ENCODE results near the gene ERRFI1.
"Not testable (repeated sequence)": the region's sequence is repeated elsewhere in the genome, so short reads cannot be mapped to it uniquely, and the experiment has no call there.

DNA sequence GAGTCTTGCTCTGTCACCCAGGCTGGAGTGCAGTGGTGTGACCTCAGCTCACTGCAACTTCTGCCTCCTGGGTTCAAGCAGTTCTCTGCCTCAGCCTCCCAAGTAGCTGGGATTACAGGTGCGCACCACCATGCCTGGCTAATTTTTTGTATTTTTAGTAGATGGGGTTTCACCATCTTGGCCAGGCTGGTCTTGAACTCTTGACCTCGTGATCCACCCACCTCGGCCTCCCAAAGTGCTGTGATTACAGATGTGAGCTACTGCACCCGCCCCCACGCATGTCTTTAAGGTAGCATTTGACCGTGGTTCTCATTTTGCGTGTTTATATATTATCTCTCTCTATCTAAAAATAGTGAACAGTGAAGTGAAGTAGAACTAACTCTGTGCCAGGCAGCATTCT is 62.3 kb downstream of the ERRFI1 start:
- not testable (repeated sequence) for TF ChIP-seq CTCF (IDR thresholded peaks at IDR 0.05; ENCODE audit: low read depth, low read length); EZH2phosphoT487 (IDR thresholded peaks at IDR 0.05; ENCODE audit: low read depth)
